ENCODE results near the gene CNTNAP2. TPM values are rescaled to one million over a fixed set of nuclear protein-coding genes. Genes with fewer than 3 reads are reported as not detected.

The CNTNAP2 gene
- total RNA-seq, 1 experiment from 2014 or later: 60.0 TPM

DNA sequence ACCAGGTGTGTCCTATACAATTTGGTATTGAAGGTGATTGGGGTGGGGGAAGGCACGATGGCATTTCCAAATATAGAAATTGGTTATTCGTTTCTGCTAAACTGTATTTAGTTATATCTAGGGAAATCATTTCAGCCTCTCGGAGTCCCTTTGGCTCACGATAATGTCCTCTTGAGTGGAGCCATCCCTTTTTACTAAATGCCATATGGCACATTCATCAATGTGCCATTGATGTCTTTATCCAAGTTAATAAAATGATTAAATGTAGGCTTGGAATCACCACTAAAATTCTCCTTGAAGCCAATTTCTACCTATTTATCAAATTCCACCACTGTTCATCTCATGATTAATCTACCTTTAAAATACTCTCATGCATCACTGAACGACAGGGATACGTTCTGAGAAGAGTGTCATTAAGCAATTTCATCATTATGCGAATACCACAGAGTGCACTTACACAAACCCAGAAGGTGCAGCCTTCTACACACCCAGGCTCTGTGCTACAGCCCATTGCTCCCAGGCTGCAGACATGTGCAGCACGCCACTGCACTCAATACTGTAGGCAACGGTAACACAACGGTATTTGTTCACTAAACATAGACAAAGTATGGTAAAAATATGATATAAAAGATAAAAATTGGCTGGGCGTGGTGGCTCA is 2254.8 kb downstream of the CNTNAP2 start:
- intact Hi-C loops (cut with micrococcal nuclease; ENCODE audit: unreplicated experiment): no loop called here
- H3K9me3 ChIP-seq (ENCODE audit: low read depth, low read length, poor library complexity, severe bottlenecking): no peaks in the 10 kb centered on the region
- H3K4me3 ChIP-seq (ENCODE audit: low read depth, low read length, poor library complexity, severe bottlenecking): no peak overlapping the region
- H3K27ac ChIP-seq (ENCODE audit: low read depth, low read length, poor library complexity, severe bottlenecking): no peak overlapping the region
- DNase-seq (ENCODE audit: low spot score): no peak
- no TSS peak for BruUV-seq (replicated peaks)
- no peaks in the 10 kb centered on the region for H3K27me3 ChIP-seq (replicated peaks; ENCODE audit: insufficient read depth, low read depth, low read length, poor library complexity)
- ChIA-PET CTCF (no interaction called here), POLR2A (ENCODE audit: low non-redundant PET) (no interaction called here)
- no peak for TF ChIP-seq EZH2 (IDR thresholded peaks at IDR 0.05; ENCODE audit: borderline replicate concordance, low read depth, low read length, poor library complexity, severe bottlenecking)
- no peaks in the 10 kb centered on the region for H3K4me1 ChIP-seq (ENCODE audit: insufficient read depth, low read length, poor library complexity, severe bottlenecking)
- no peaks in the 10 kb centered on the region for H3K36me3 ChIP-seq (ENCODE audit: insufficient read depth, low read length, poor library complexity, severe bottlenecking)

DNA sequence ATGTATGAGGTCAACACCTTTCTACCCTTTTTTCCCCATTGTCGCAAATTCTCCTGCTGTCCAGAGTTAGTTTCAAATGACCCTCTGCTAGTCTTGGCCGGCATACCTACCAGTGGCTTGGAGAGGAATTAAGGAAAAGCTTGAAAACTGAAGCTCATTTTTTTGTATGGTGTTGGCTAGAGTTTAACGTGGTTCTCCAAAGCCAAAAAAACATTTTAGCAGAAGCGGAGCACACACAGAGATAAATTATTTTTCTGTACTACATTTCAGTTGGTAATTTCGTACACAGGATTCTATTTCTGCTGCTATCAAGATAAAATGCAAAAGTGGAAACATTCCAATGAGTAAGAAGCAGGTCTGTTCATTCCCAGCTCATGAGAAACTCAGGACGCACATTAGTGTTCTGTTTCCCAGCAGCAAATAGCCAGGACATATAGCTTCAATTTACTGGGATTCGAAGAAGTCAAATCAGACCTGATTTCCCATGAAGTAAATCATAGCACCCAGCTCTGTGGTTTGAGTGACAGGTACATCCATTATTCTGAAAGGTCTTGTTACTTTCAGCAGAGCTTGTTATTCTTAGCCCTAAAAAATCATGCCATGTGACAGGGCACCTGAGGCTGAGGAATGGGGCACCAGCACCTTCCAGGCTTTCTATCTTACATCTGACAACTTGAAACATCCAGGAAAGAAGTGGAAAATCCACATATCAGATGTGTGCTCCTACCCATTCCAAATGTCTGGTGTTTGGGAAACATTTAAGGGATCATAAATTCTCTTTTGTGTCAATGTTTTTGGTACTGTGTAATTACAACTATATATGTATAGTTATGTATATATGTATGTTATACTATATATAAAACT is 2258.0 kb downstream of the CNTNAP2 start:
- TF ChIP-seq, protein P1, sequence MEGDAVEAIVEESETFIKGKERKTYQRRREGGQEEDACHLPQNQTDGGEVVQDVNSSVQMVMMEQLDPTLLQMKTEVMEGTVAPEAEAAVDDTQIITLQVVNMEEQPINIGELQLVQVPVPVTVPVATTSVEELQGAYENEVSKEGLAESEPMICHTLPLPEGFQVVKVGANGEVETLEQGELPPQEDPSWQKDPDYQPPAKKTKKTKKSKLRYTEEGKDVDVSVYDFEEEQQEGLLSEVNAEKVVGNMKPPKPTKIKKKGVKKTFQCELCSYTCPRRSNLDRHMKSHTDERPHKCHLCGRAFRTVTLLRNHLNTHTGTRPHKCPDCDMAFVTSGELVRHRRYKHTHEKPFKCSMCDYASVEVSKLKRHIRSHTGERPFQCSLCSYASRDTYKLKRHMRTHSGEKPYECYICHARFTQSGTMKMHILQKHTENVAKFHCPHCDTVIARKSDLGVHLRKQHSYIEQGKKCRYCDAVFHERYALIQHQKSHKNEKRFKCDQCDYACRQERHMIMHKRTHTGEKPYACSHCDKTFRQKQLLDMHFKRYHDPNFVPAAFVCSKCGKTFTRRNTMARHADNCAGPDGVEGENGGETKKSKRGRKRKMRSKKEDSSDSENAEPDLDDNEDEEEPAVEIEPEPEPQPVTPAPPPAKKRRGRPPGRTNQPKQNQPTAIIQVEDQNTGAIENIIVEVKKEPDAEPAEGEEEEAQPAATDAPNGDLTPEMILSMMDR (conservative IDR thresholded peaks at IDR 0.05; ENCODE audit: low read depth, low read length): no peak
- TF ChIP-seq EZH2 (IDR thresholded peaks at IDR 0.05; ENCODE audit: borderline replicate concordance, low read depth, low read length, poor library complexity, severe bottlenecking): no peak
- Histone ChIP-seq H3K27me3 (replicated peaks; ENCODE audit: insufficient read depth, low read depth, low read length, poor library complexity) (no peaks in the 10 kb centered on the region), H3K27ac (ENCODE audit: low read depth, low read length, poor library complexity, severe bottlenecking) (no peak overlapping the region), H3K4me3 (ENCODE audit: low read depth, low read length, poor library complexity, severe bottlenecking) (no peak overlapping the region), H3K9me3 (ENCODE audit: low read depth, low read length, poor library complexity, severe bottlenecking) (no peaks in the 10 kb centered on the region), H3K36me3 (ENCODE audit: insufficient read depth, low read length, poor library complexity, severe bottlenecking) (no peaks in the 10 kb centered on the region), H3K4me1 (ENCODE audit: insufficient read depth, low read length, poor library complexity, severe bottlenecking) (peaks cover 5% of the 10 kb centered on the region)
- intact Hi-C loops (cut with micrococcal nuclease; ENCODE audit: unreplicated experiment): no loop called here
- BruUV-seq (replicated peaks): no TSS peak
- POLR2A ChIA-PET (ENCODE audit: low non-redundant PET): interaction anchor here (0.6 kb wide), 1 partner anchor 1497 kb away, joined by 3 read pairs; no protein-coding TSS in a partner anchor
- no peak for DNase-seq (ENCODE audit: low spot score)
- CTCF ChIA-PET: interaction anchor here (0.5 kb wide), 1 partner anchor 753 kb away, joined by 8 read pairs; no protein-coding TSS in a partner anchor

DNA sequence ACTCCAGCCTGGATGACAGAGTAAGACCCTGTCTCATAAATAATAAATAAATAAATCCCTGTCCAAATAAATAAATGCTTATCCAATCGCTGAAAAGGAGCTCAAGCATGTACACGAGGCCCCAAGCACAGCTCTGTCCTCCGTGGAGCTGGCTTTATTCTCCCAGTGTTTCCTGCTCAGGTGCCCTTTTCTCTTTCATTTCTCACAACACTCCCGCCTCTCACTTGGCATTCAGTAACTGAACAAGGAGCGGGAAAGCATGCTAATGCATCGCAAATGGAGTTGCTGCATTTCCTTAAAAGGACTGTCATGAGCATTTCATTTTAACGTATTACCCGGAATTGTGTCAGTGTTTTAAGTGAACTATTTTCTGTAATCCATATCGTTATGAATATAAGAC is 2263.1 kb downstream of the CNTNAP2 start:
- H3K36me3 ChIP-seq (ENCODE audit: insufficient read depth, low read length, poor library complexity, severe bottlenecking): no peaks in the 10 kb centered on the region
- BruUV-seq (replicated peaks): no TSS peak
- H3K4me3 ChIP-seq (ENCODE audit: low read depth, low read length, poor library complexity, severe bottlenecking): no peak overlapping the region
- intact Hi-C loops (cut with micrococcal nuclease; ENCODE audit: unreplicated experiment): no loop called here
- H3K27ac ChIP-seq (ENCODE audit: low read depth, low read length, poor library complexity, severe bottlenecking): no peak overlapping the region
- ChIA-PET POLR2A (ENCODE audit: low non-redundant PET) (no interaction called here), CTCF (interaction anchor here (0.5 kb wide), 1 partner anchor 120 kb away, joined by 4 read pairs; no protein-coding TSS in a partner anchor)
- H3K27me3 ChIP-seq (replicated peaks; ENCODE audit: insufficient read depth, low read depth, low read length, poor library complexity): no peaks in the 10 kb centered on the region
- DNase-seq (ENCODE audit: low spot score): peak; percentile 12
- H3K4me1 ChIP-seq (ENCODE audit: insufficient read depth, low read length, poor library complexity, severe bottlenecking): peaks cover 23% of the 10 kb centered on the region
- TF ChIP-seq, protein P1 (conservative IDR thresholded peaks at IDR 0.05; ENCODE audit: low read depth, low read length): no peak
- TF ChIP-seq EZH2 (IDR thresholded peaks at IDR 0.05; ENCODE audit: borderline replicate concordance, low read depth, low read length, poor library complexity, severe bottlenecking): no peak
- H3K9me3 ChIP-seq (ENCODE audit: low read depth, low read length, poor library complexity, severe bottlenecking): no peaks in the 10 kb centered on the region
